ENCODE data around the gene LUZP4. TPM values are rescaled to one million over a fixed set of nuclear protein-coding genes. Genes with fewer than 3 reads are reported as not detected.

LUZP4 gene
- total and polyA plus RNA-seq, 10 of the 15 experiments (the other 5 are each of a cell fraction or from before 2014, with no cell fraction given), result not detected

- CTCF ChIA-PET, result no interaction called here
- Histone ChIP-seq H3K4me2 (ENCODE audit: control insufficient read depth, insufficient read depth) (no peak overlapping the region), H3K4me3 (no peak overlapping the region), H3K36me3 (ENCODE audit: control insufficient read depth in 2 of 2, insufficient read depth in 2 of 2, low read length in 1 of 2) (no peaks in the 10 kb centered on the region), H3K9me3 (replicated peaks; ENCODE audit: control insufficient read depth, insufficient read depth, low read length) (no peaks in the 10 kb centered on the region), H2AFZ (ENCODE audit: control insufficient read depth, low read depth, low read length) (no peak overlapping the region), H3K27me3 (replicated peaks in 1 of 2; ENCODE audit: control insufficient read depth in 2 of 2, insufficient read depth in 2 of 2, low read length in 1 of 2) (no peaks in the 10 kb centered on the region), H3K9ac (ENCODE audit: control insufficient read depth, insufficient read depth, low read length) (no peak overlapping the region), H3K27ac (ENCODE audit: control insufficient read depth, insufficient read depth) (no peak overlapping the region), H3K79me2 (ENCODE audit: control insufficient read depth, insufficient read depth, low read length) (no peaks in the 10 kb centered on the region), H3K4me1 (ENCODE audit: control insufficient read depth, insufficient read depth, low read length) (no peaks in the 10 kb centered on the region), H4K20me1 (ENCODE audit: control insufficient read depth, insufficient read depth) (no peaks in the 10 kb centered on the region)
- WGBS (ENCODE audit: insufficient coverage, insufficient replicate concordance, low lambda C conversion rate, missing lambda C conversion rate), result 47% methylated on average over 5 of the region's 5 CpGs
- RAD21 ChIA-PET (ENCODE audit: unreplicated experiment), result no interaction called here
- TF ChIP-seq, protein P1, sequence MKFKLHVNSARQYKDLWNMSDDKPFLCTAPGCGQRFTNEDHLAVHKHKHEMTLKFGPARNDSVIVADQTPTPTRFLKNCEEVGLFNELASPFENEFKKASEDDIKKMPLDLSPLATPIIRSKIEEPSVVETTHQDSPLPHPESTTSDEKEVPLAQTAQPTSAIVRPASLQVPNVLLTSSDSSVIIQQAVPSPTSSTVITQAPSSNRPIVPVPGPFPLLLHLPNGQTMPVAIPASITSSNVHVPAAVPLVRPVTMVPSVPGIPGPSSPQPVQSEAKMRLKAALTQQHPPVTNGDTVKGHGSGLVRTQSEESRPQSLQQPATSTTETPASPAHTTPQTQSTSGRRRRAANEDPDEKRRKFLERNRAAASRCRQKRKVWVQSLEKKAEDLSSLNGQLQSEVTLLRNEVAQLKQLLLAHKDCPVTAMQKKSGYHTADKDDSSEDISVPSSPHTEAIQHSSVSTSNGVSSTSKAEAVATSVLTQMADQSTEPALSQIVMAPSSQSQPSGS (IDR thresholded peaks at IDR 0.05; ENCODE audit: low read length), result no peak
- TF ChIP-seq, protein P2, sequence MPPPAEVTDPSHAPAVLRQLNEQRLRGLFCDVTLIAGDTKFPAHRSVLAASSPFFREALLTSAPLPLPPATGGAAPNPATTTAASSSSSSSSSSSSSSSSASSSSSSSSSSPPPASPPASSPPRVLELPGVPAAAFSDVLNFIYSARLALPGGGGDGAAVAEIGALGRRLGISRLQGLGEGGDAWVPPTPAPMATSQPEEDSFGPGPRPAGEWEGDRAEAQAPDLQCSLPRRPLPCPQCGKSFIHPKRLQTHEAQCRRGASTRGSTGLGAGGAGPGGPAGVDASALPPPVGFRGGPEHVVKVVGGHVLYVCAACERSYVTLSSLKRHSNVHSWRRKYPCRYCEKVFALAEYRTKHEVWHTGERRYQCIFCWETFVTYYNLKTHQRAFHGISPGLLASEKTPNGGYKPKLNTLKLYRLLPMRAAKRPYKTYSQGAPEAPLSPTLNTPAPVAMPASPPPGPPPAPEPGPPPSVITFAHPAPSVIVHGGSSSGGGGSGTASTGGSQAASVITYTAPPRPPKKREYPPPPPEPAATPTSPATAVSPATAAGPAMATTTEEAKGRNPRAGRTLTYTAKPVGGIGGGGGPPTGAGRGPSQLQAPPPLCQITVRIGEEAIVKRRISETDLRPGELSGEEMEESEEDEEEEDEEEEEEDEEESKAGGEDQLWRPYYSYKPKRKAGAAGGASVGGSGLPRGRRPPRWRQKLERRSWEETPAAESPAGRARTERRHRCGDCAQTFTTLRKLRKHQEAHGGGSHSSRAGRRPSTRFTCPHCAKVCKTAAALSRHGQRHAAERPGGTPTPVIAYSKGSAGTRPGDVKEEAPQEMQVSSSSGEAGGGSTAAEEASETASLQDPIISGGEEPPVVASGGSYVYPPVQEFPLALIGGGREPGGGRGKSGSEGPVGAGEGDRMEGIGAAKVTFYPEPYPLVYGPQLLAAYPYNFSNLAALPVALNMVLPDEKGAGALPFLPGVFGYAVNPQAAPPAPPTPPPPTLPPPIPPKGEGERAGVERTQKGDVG (CRISPR knock-in tag; IDR thresholded peaks at IDR 0.05), result no peak
- TF ChIP-seq MEF2A (IDR thresholded peaks at IDR 0.05; ENCODE audit: insufficient read depth, low read depth, low read length) (no peak), MTA2 (IDR thresholded peaks at IDR 0.05; ENCODE audit: low read depth) (no peak), ZNF207 (IDR thresholded peaks at IDR 0.05; ENCODE audit: borderline replicate concordance) (no peak), STAT3 (IDR thresholded peaks at IDR 0.05; ENCODE audit: low read depth, low read length) (no peak), CTCF (IDR thresholded peaks at IDR 0.05 in 2 of 3, conservative IDR thresholded peaks at IDR 0.05 in 1 of 3; ENCODE audit: control insufficient read depth in 2 of 3, extremely low read depth in 1 of 3, insufficient read depth in 1 of 3, low read depth in 3 of 3, low read length in 3 of 3) (no peak)
- no TSS peak for BruUV-seq (replicated peaks)
- SMC1A ChIA-PET (ENCODE audit: uncharacterized antibody, unreplicated experiment), result no interaction called here
- POLR2A ChIA-PET, result no interaction called here
- DNase-seq (ENCODE audit: low read depth, low spot score) (no peak), ATAC-seq (no peak), FAIRE-seq (no peak)
- intact Hi-C loops (cut with micrococcal nuclease; ENCODE audit: unreplicated experiment) (no loop called here), in situ Hi-C loops (cut with MboI) (no loop called here)
These were observed 28.6 kb downstream of the LUZP4 start for GRCh38 chrX:115318139-115318538.
